Amygdala (tissue), 56 donors: Measurements from ENCODE around the gene HSBP1L1.
"Not testable (repeated sequence)": the region's sequence is repeated elsewhere in the genome, so short reads cannot be mapped to it uniquely, and the experiment has no call there.

Experiments used
- DNase-seq, 56 donors: peaks; one replicate each; lab custom pipeline; 2025; lab: John Stamatoyannopoulos, UW

Gene HSBP1L1

GRCh38 chr18:79955302-79956075 lies 9.0 kb upstream of the HSBP1L1 start:
- no peak for DNase-seq

DNA sequence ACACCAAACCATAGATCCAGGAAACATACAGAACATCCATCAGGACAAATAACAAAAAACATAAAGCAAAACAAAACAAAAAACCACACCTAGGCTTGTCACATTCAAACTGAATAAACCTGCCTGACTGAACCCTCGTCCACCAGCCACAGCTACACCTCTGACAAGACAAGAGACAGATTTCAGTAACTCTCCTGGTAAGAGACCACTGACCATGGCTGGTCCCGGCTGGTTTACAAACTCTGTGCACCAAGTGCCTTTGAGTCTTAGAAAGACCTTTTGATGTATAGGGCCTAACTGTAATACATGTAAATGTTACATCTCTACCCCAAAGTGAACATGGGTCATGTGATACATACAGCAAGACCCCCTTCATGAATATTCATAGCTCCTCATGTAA lies 8.2 kb upstream of the HSBP1L1 start:
- no peak for DNase-seq

DNA sequence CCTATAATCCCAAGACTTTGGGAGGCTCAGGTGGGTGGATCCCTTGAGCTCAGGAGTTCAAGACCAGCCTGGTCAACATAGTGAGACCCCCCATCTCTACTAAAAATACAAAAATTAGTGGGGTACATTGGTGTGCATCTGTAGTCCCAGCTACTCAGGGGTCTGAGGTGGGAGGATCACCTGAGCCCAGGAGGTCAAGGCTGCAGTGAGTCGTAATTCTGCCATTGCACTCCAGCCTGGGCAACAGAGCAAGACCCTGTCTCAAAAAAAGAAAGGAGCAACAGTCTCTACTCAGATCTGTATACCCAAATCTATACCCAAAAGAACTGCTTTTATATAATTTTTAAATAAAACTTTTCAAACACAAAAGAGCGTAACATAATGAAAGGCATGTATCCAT lies 5.5 kb upstream of the HSBP1L1 start:
- DNase-seq: no peak

DNA sequence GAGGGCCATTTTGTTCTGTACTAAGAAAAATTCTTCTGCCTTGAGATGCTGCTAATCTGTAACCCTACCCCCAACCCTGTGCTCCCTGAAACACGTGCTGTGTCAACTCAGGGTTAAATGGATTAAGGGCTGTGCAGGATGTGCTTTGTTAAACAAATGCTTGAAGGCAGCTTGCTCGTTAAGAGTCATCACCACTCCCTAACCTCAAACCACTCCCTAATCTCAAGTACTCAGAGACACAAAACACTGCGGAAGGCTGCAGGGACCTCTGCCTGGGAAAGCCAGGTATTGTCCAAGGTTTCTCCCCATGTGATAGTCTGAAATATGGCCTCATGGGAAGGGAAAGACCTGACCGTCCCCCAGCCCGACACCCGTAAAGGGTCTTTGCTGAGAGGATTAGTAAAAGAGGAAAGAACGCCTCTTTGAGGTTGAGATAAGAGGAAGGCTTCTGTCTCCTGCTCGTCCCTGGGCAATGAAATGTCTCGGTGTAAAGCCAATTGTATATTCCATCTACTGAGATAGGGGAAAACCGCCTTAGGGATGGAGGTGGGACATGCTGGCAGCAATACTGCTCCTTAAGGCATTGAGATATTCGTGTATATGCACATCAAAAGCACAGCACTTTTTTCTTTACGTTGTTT lies 4.2 kb upstream of the HSBP1L1 start:
- not testable (repeated sequence) for DNase-seq

DNA sequence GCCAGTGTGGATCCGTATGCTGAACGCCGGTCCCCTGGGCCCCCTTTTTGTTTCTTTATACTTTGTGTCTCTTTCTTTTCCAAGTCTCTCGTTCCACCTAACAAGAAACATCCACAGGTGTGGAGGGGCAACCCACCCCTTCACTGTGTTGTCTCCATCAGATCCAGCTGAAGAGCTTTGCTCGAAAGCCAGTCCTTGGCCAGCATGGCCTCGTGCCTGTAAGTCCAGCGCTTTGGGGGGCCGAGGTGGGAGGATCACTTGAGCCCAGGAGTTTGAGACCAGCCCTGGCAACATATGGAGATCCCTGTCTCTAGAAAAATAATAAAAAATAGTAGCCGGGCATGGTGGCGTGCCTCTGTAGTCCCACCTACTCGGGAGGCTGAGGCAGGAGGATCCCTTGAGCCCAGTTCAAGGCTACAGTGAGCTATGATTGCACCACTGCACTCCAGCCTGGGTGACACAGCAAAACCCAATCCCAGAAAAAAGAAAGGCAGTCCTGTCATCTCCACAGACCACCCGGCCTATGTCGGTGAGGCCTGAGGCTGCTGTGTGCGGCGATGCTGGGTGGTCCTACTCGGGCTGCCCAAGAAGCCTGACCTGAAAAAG lies 3.4 kb upstream of the HSBP1L1 start:
- DNase-seq: no peak

- DNase-seq: peak in 1 of 56 donors; percentile 50
These were observed 2.7 kb upstream of the HSBP1L1 start for GRCh38 chr18:79961527-79962291.

- no peak for DNase-seq
These were observed 2.1 kb upstream of the HSBP1L1 start for GRCh38 chr18:79962311-79962710.

GRCh38 chr18:79962835-79963657 lies 1.4 kb upstream of the HSBP1L1 start:
- peak in 3 of 56 donors; percentile 20 to 45 (median 29) for DNase-seq

DNA sequence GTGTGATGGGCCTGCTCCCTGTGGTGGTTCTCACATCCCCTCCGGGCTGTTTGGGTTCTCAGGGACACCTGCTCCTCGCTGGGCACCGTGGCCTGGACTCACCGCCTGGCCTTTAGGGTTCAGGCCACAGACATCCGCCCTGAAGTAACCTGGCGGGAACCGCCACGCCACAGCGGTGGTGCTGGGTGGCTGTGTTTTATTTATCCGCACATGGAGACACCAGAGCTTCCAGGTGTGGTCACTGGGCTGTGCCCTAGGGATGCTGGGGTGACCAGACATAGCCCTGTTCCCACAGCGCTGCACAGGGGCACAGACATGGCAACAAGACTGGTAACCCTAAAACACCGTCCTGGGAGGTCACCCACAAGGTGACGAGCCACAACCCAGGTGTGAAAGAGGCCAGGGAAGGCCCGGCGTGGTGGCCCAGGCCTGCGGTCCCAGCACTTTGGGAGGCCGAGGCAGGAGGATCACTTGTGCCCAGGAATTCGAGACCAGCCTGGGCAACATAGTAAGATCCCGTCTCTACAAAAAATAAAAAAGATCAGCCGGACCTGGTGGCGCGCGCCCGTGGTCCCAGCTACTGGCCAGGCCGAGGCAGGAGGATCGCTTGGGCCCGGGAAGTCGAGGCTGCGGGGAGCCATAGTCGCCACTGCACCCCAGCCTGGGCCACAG lies 649 bp upstream of the HSBP1L1 start:
- DNase-seq: no peak

- DNase-seq: peak in 2 of 56 donors; percentile 23 to 51
These were observed 868 bp downstream of the HSBP1L1 start for GRCh38 chr18:79965119-79965902.

- DNase-seq: no peak
These were observed 6.1 kb downstream of the HSBP1L1 start for GRCh38 chr18:79970419-79971133.

DNA sequence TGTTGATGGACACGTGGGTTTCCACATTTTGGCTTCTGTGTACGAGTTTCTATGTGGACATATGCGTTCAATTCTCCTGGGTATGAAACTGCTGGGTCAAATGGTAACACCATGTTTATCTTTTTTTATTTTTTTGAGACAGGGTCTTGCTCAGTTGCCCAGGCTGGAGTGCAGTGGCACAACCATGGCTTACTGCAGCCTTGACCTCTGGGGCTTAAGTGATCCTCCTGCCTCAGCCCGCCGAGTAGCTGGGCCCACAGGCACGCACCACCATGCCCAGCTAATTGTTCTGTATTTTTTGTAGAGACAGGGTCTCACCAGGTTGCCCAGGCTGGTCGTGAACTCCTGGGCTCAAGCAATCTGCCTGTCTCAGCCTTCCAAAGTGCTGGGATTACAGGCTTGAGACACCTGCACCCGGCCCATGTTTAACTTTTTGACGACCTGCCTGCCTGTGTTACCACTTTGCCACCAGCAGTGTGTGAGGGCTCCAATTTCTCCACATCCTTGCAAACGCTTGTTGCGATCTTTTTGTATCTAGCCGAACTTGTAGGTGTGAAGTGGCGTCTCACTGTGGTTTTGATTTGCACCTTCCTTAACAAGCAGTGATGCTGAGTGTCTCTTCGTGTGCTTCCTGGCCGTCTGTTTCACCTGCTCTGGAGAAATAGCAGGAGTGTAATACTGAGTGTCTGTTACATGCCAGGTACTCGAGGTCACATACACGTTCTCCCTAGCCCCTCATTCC lies 6.9 kb downstream of the HSBP1L1 start:
- no peak for DNase-seq

- no peak for DNase-seq
These were observed 7.5 kb downstream of the HSBP1L1 start for GRCh38 chr18:79971986-79972385.

DNA sequence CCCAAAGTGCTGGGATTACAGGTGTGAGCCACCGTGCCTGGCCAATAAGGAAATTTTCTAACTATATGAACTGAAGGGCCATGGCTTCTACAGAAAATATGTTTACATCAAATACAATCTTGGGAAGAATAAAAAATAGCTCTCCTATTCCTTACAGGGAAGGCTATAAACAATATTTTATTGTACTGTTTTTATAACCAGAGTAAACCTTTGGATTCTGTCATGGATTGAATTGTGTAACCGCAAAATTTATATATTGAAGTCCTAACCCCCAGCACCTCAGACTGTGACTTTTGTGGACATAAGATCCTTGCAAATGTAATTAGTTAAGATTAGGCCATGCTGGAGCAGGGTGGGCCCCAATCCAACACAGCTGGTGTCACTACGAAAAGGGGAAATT lies 8.3 kb downstream of the HSBP1L1 start:
- no peak for DNase-seq

- DNase-seq: no peak
These were observed 9.1 kb downstream of the HSBP1L1 start for GRCh38 chr18:79973517-79973916.

DNA sequence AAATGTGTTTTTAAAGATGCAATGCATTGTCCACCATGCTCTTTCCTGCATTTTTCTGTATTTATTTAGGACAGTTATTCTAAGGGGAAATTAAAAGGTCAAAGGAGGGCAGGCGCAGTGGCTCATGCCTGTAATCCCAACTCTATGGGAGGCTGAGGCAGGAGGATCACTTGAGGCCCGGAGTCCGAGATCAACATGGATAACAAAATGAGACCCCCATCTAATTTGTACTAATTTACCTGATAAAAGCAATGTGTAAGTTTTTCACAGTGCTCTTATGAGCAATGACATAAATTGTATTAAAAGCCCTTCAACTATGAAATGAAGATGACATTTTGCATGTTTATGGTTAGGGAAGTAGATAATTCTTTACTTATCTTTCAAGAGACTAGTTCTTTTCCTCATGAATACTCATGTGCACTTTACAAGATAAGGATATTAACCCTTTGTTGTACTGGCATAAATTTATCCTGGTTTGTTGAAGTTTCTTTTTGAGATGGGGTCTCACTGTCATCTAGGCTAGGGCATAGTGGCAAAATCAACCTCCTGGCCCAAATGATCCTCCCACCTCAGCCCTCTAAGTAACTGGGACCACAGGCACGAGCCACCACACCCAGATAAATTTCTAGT lies 9.7 kb downstream of the HSBP1L1 start:
- no peak for DNase-seq

GRCh38 chr18:79975043-79975442 lies 10.6 kb downstream of the HSBP1L1 start:
- DNase-seq: no peak
